Right ventricle myocardium superior (tissue), 1 donor: Measurements from ENCODE around the gene LCN15. TPM values are rescaled to one million over a fixed set of nuclear protein-coding genes. Genes with fewer than 3 reads are reported as not detected.
"Not testable (repeated sequence)": the region's sequence is repeated elsewhere in the genome, so short reads cannot be mapped to it uniquely, and the experiment has no call there.

ENCODE experiments used
- ATAC-seq: fragments of 200-7000 bp; cut with Tn5 transposase; one replicate; pipeline ENCODE4 v1.9.1; 2020; ENCODE audit warnings: mild to moderate bottlenecking; ENCODE audit not compliant: poor library complexity
- DNase-seq: peaks from one replicate; pipeline ENCODE4 v3.0.0-alpha.2; 2020
- intact Hi-C: fragments of 100-400 bp; cut with DNase I; formaldehyde crosslinking; loops from one replicate; pipeline ENCODE4 v1.11.2; 2022
- microRNA-seq: library from miRNA; unstranded; fragments of <30 nt; microRNA quantifications from one replicate; pipeline ENCODE4 v1.2.0, GENCODE V29; 2020
- total RNA-seq: library from RNA; stranded (reverse); fragmentation: NEBNext Ultra II Directional; extraction: Animal tissue kit (Norgen Biotek cat#: 25700); gene quantifications from one replicate; pipeline ENCODE4 v1.2.1, GENCODE V29; 2021
- donor health status: DM: no; HTN: yes; CAD: no; lungs with severe emphysema.

Gene LCN15
- total RNA-seq, 1 donor from 2014 or later, result not detected

GRCh38 chr9:136719195-136719880 is 45.0 kb downstream of the LCN15 start:
- no peak for DNase-seq
- ATAC-seq, result no peak
- intact Hi-C loops, result no loop called here

DNA sequence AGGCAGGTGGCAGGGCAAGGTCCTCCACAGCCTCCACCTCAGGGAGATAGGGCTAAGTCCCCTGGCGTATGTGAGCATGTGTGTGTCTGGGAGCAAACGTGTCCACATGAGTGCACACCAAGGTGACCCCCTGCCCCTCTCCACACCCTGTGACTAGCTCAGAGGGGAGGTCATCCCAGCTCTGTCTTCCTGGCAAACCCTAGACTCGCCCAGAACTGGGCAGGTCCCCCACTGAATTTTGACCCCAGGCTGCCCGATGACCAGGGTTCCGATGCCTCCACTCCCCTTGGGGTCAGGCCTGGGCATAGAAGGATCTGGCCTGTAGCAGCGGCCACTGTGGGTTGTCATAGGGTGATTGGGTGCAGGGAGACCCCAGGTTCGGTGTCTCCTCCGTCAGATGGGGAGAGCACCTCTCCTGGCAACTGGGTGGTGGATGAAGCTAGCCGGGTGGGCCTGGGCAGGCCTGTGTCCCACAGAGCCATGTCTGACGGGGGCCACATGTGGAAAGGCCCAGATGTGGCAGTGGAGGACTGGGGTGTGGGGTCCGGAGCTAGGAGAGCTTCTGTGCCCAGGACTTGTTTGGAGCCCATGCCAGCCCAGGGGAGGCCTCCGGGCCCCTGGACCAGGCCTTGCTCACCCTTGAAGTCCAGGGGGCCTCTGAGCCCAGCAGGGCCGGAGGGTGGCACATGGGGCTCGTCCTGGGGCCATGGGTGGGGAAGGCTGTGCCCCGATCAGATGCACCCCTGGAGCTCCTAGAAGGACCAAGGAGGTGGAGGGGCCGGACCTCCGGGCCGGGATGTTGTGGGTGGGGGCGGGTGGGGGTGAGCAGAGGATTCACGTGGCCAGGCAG is 45.7 kb downstream of the LCN15 start:
- ATAC-seq (no peak), DNase-seq (no peak)
- intact Hi-C loops, result no loop called here

GRCh38 chr9:136717399-136717798 is 46.9 kb downstream of the LCN15 start:
- no peak for ATAC-seq
- no peak for DNase-seq
- intact Hi-C loops, result no loop called here

DNA sequence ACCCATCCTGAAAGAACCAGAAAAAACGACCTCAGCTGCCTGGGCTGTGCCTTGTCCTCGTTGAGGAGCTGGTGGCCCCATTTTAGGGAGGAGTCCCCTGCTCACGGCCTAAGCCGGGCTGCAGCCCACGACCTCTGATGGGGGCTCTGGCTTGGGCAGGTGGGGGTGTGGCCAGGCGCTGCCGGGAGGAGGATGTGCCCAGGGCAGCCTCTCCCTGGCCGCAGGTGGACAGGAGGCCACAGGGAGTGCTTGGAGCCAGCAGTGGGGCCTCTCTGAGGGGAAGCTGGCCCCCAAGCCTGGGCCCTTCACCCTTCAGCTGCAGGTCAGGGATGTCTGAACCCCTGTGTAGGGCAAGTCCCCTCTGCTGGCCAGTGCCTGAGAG is 49.4 kb downstream of the LCN15 start:
- DNase-seq (no peak), ATAC-seq (no peak)
- intact Hi-C loops, result no loop called here

DNA sequence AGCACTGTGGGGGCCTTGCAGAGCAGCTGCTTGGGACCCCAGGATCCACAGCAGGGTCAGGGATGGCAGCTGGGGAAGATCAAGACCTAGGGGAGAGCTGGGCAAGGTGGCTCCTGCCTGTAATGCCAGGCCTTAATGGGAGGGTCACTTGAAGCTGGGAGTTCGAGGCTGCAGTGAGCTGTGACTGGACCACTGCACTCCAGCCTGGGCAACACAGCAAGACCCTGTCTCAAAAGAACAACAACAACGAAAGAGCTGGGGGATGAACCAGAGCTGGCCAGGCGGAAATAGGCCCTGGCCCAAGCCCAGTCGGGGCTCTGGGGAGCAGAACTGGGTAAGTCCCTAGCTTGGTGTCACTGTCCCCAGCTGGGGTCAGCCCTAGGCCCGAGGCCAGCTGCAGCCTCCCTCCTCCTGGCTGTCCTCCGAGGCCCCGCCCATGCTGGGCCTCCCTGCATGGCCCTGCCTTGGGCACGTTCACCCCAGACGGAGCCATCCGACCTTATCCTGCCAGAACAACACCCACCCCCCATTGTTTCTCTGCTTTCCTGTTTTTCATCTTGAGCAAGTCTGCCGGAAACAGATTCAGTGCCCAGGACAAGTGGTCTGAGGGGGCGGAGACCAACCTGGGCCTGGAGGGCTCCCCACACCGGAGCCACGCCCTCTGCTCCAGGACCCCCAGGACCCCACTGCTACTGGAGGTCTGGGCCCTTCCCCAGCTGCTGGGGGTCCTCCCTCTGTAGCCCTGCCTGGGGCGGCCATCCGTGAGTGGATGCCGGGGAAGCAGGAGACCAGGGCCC is 50.0 kb downstream of the LCN15 start:
- intact Hi-C loops, result no loop called here
- ATAC-seq, result peak; percentile 23
- DNase-seq, result peak; percentile 78

DNA sequence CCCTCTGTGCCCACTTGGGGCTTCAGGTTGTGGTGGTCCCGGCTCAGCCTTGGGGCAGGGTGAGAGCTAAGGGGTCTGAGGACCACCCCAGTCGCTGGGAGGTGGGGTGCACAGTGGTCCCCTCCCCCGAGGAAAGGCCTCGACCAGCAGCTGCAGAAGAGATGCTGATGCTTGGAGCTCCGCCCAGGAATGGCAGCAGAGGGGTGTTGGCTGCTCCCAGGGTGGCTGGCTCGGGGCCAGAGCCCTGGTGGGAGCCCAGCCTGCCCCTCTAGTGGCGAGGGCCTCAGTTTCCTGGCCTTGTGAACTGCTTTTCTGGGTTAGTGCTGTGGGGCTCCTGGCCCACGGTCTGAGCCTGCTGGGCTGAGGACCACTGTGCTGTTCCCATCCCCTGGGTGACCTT is 50.8 kb downstream of the LCN15 start:
- no peak for DNase-seq
- intact Hi-C loops, result no loop called here
- no peak for ATAC-seq

DNA sequence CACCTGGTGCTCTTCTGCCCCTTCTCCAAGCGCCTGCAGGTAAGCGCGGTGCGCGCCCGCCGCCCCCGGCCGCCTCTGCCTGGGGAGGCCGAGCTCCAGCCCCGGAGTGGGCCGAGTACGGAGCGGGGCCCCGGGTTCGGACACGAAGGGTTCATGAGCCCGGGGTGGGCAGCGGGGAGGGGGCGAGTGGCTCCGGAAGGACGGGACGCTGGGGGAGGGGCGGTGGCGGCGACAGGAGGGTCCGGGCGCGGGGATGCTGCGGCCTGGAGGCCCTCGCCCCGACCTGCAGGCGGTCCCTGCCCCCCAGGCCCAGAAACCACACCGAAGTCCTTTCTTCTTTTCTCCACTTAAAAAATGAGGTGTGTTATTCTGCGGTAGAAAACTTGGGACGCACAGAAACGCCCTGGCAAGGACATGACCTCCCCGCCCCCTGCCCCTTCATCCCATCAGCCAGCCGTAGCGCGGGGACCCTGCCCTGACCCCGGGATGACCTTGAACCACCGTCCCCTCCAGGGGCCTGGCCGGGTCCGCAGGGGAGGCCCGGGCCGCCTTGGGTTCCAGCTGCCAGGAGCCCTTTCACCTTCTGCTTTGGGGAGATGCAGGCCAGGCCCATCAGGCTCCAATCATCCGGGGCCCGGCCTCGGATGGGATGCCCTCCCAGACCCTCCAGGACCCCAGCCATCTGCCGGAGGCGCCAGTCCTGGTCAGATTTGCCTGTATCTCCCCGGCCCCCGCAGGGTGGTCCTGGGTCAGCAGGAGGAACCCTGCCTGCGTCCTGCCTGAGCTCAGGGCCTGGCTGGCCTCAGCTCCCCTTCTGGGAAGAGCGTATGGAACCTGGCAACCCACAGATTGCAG is 51.4 kb downstream of the LCN15 start:
- intact Hi-C loops, result no loop called here
- DNase-seq, result no peak
- no peak for ATAC-seq

GRCh38 chr9:136711751-136712689 is 52.3 kb downstream of the LCN15 start, which contains the start of gene DIPK1B:
Gene DIPK1B, plus strand, starts transcription at chr9:136712572. Its CDS starts 94 bp downstream, at chr9:136712666.
- no peak for DNase-seq
- intact Hi-C loops, result no loop called here

GRCh38 chr9:136711219-136711648 is 53.1 kb downstream of the LCN15 start:
- intact Hi-C loops, ATAC-seq, DNase-seq: not testable (repeated sequence)

More at GRCh38 chr9:136711751-136712689, 52.3 kb downstream of the LCN15 start, which contains the start of gene DIPK1B:
- peak; percentile 30 for ATAC-seq

GRCh38 chr9:136710543-136710942 is 53.8 kb downstream of the LCN15 start:
- no peak for ATAC-seq
- intact Hi-C loops, result no loop called here
- DNase-seq, result no peak

Small RNAs within 50 kb of the gene (microRNA-seq; reads per million reads assigned to microRNA genes)
- gene MIR6722, result not detected

Other genes with a start within 250 kb of the LCN15 start
- gene NOTCH1, start 218.5 kb downstream of the LCN15 start, total RNA-seq, result 16.8 TPM
- 61.5 TPM for gene EGFL7, start 101.6 kb downstream of the LCN15 start, total RNA-seq
- gene AGPAT2, start 77.1 kb downstream of the LCN15 start, total RNA-seq, result 48.6 TPM
- gene DIPK1B, start 51.9 kb downstream of the LCN15 start, total RNA-seq, result 15.1 TPM
- 7.7 TPM for gene LCN10, start 21.6 kb downstream of the LCN15 start, total RNA-seq
- 13.0 TPM for gene LCN6, start 16.0 kb downstream of the LCN15 start, total RNA-seq
- not detected for gene LCN8, start 6.3 kb downstream of the LCN15 start, total RNA-seq
- 70.9 TPM for gene TMEM141, start 26.8 kb upstream of the LCN15 start, total RNA-seq
- gene CCDC183, start 31.8 kb upstream of the LCN15 start, total RNA-seq, result 1.5 TPM
- gene RABL6, start 43.4 kb upstream of the LCN15 start, total RNA-seq, result 68.0 TPM
- gene AJM1, start 78.0 kb upstream of the LCN15 start, total RNA-seq, result 7.3 TPM
- gene PHPT1, start 84.9 kb upstream of the LCN15 start, total RNA-seq, result 345 TPM
- gene MAMDC4, start 87.8 kb upstream of the LCN15 start, total RNA-seq, result 13.2 TPM
- gene EDF1, start 101.8 kb upstream of the LCN15 start, total RNA-seq, result 325 TPM
- 9.1 TPM for gene TRAF2, start 122.0 kb upstream of the LCN15 start, total RNA-seq
- 142 TPM for gene FBXW5, start 180.2 kb upstream of the LCN15 start, total RNA-seq
- 1.1 TPM for gene C8G, start 180.7 kb upstream of the LCN15 start, total RNA-seq
- 2.1 TPM for gene LCN12, start 187.8 kb upstream of the LCN15 start, total RNA-seq
- 6,152 TPM for gene PTGDS, start 213.0 kb upstream of the LCN15 start, total RNA-seq
- gene LCNL1, start 218.5 kb upstream of the LCN15 start, total RNA-seq, result 9.7 TPM
- gene PAXX, start 227.9 kb upstream of the LCN15 start, total RNA-seq, result 19.4 TPM
- gene CLIC3, start 232.1 kb upstream of the LCN15 start, total RNA-seq, result 2.7 TPM